A549 (cell line): ENCODE data around the gene CNTNAP2. TPM values are rescaled to one million over a fixed set of nuclear protein-coding genes. Genes with fewer than 3 reads are reported as not detected.

Experiments
- ATAC-seq, 2 experiments: fragments of 200-7000 bp in 1 of 2; fragments of >200 bp in 1 of 2; cut with Nextera tagmentation in 1 of 2; cut with Tn5 transposase in 1 of 2; 3 replicates each; pipeline versions ENCODE4 v1.8.0 to v1.9.1; 2018 to 2020; ENCODE audit warnings: mild to moderate bottlenecking in 1 of 2, moderate library complexity in 1 of 2
- CTCF ChIA-PET: fragments of 300-600 bp; sonication (Branson Sonifier 250); formaldehyde crosslinking; extraction: SDS; loops from one replicate; lab custom pipeline; 2021; ENCODE audit warnings: antibody characterized with exemption, inconsistent platforms; lab: Yijun Ruan, JAX
- POLR2A ChIA-PET: fragments of 350-600 bp; formaldehyde crosslinking; extraction: SDS; loops from one replicate; lab custom pipeline; 2021; ENCODE audit warnings: antibody characterized with exemption, inconsistent platforms; lab: Yijun Ruan, JAX
- DNase-seq, 2 experiments: peaks; one replicate each; pipeline versions ENCODE4 v3.0.0 to v3.0.0-alpha.2; 2011 to 2016; ENCODE audit warnings: low read depth in 1 of 2, low spot score in 1 of 2
- FAIRE-seq: peaks from 2 replicates; lab custom pipeline; 2011; peaks lifted over from hg19 to GRCh38; lab: Jason Lieb, UNC
- H3K27ac ChIP-seq, 2 experiments: fragments of >200 bp; sonication (Bioruptor Twin); formaldehyde crosslinking; 3 replicates each; pipeline ENCODE4 v1.5.1; 2016 to 2017
- H3K4me1 ChIP-seq: fragments of >200 bp; sonication (Bioruptor Twin); formaldehyde crosslinking; 3 replicates; pipeline ENCODE4 v1.6.1; 2016
- H3K4me2 ChIP-seq: fragments of >200 bp; sonication (Bioruptor Twin); formaldehyde crosslinking; 3 replicates; pipeline ENCODE4 v1.6.1; 2016
- H3K4me3 ChIP-seq: fragments of >200 bp; sonication (Bioruptor Twin); formaldehyde crosslinking; 3 replicates; pipeline ENCODE4 v1.5.1; 2016
- H3K9me3 ChIP-seq: fragments of >200 bp; sonication (Bioruptor Twin); formaldehyde crosslinking; 3 replicates; pipeline ENCODE4 v1.6.1; 2016
- ATOH8 ChIP-seq: fragments of 250-450 bp; sonication (Bioruptor Pico); IDR thresholded peaks from 2 replicates; pipeline ENCODE4 v1.5.0; 2020; ENCODE audit warnings: low read depth, mild to moderate bottlenecking, moderate library complexity
- BHLHE40 ChIP-seq: IDR thresholded peaks from 2 replicates; pipeline ENCODE4 v1.6.1; 2012; ENCODE audit warnings: low read depth, low read length, inconsistent platforms
- CHD2 ChIP-seq: fragments of 150-350 bp; IDR thresholded peaks from 2 replicates; pipeline ENCODE4 v1.6.1; 2014; ENCODE audit warnings: low read length; ENCODE audit not compliant: partially characterized antibody
- CTCF ChIP-seq: fragments of >200 bp; sonication (Bioruptor Twin); formaldehyde crosslinking; IDR thresholded peaks from 3 replicates; pipeline ENCODE4 v1.5.1; 2016
- ESRRA ChIP-seq: fragments of 150-350 bp; IDR thresholded peaks from 2 replicates; pipeline ENCODE4 v1.6.1; 2014; ENCODE audit warnings: mild to moderate bottlenecking, low read length, borderline replicate concordance
- FOSL2 ChIP-seq, 2 experiments: fragments of 450-650 bp in 1 of 2; fragments of >200 bp in 1 of 2; sonication (Bioruptor Twin) in 1 of 2; formaldehyde crosslinking; IDR thresholded peaks; 2 replicates each; pipeline versions ENCODE4 v1.5.0 to v1.6.1; 2016 to 2020; ENCODE audit warnings: mild to moderate bottlenecking in 1 of 2, moderate library complexity in 1 of 2
- HDAC2 ChIP-seq: fragments of 200-600 bp; sonication (generic); IDR thresholded peaks from 2 replicates; pipeline ENCODE4 v1.6.1; 2016
- MYC ChIP-seq: IDR thresholded peaks from 2 replicates; pipeline ENCODE4 v1.6.1; 2012; ENCODE audit warnings: mild to moderate bottlenecking, inconsistent platforms, low read length, improper control_type of control experiment, borderline replicate concordance
- PBX3 ChIP-seq: IDR thresholded peaks from 2 replicates; pipeline ENCODE4 v1.6.1; 2012
- RAD21 ChIP-seq, 2 experiments: fragments of >200 bp in 1 of 2; sonication (Bioruptor Twin) in 1 of 2; formaldehyde crosslinking in 1 of 2; IDR thresholded peaks in 1 of 2; conservative IDR thresholded peaks in 1 of 2; 2 replicates in 1 of 2; 3 replicates in 1 of 2; pipeline ENCODE4 v1.6.1; 2012 to 2018; ENCODE audit warnings: inconsistent platforms in 1 of 2
- REST ChIP-seq: fragments of 200-600 bp; sonication (generic); IDR thresholded peaks from 2 replicates; pipeline ENCODE4 v1.6.1; 2016; ENCODE audit warnings: antibody characterized with exemption, mild to moderate bottlenecking, moderate library complexity
- ZFP36 ChIP-seq: fragments of 450-650 bp; IDR thresholded peaks from 2 replicates; pipeline ENCODE4 v1.6.1; 2014; ENCODE audit warnings: borderline replicate concordance; ENCODE audit not compliant: partially characterized antibody
- ZNF302 ChIP-seq: fragments of 250-450 bp; sonication (Bioruptor Pico); IDR thresholded peaks from 2 replicates; pipeline ENCODE4 v1.9.0; 2021; ENCODE audit warnings: inconsistent platforms, mild to moderate bottlenecking, moderate library complexity
- WGBS: methylation state at CpG from one replicate; pipeline ENCODE4 v1.1.6; 2017; ENCODE audit errors: missing lambda C conversion rate; 5-methylcytosine and 5-hydroxymethylcytosine counted together
- polyA plus RNA-seq, 4 experiments: library from polyadenylated mRNA; depleted of rRNA in 3 of 4; stranded (reverse); fragments of >200 nt; fragmentation: RNase III in 1 of 4; extraction: RNeasy Plus Mini Kit Qiagen cat#74134 plus additional on column Dnase treatment in 1 of 4; gene quantifications; 2 replicates in 3 of 4; 3 replicates in 1 of 4; pipeline ENCODE4 v1.2.3, GENCODE V29; 2011 to 2017
- TF ChIP-seq, protein P1 (sequence below): IDR thresholded peaks from 2 replicates; pipeline ENCODE4 v1.6.1; 2012; ENCODE audit warnings: low read depth, borderline replicate concordance

The CNTNAP2 gene
- polyA plus RNA-seq, 2 of the 4 experiments (the other 2 are of a cell fraction) = 0.05 to 0.13 TPM

GRCh38 chr7:148155000-148155399, 2038.4 kb downstream of the CNTNAP2 start:
- ChIA-PET CTCF (no interaction called here), POLR2A (no interaction called here)
- ATAC-seq = no peak
- Histone ChIP-seq H3K9me3 (0 out of 3 replicates have a peak, but pooled peaks cover 3% of the 10 kb centered on the region), H3K4me2 (no peak overlapping the region), H3K4me3 (no peak overlapping the region), H3K27ac (no peak overlapping the region), H3K4me1 (no peaks in the 10 kb centered on the region)
- no peak for FAIRE-seq
- WGBS = 41% methylated on average over 9 of the region's 9 CpGs
- TF ChIP-seq, protein P1, sequence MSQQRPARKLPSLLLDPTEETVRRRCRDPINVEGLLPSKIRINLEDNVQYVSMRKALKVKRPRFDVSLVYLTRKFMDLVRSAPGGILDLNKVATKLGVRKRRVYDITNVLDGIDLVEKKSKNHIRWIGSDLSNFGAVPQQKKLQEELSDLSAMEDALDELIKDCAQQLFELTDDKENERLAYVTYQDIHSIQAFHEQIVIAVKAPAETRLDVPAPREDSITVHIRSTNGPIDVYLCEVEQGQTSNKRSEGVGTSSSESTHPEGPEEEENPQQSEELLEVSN = no peak
- no peak for TF ChIP-seq PBX3
- no peak for TF ChIP-seq HDAC2
- TF ChIP-seq FOSL2 (IDR thresholded peaks at IDR 0.05) = no peak
- no peak for TF ChIP-seq FOSL2 (CRISPR knock-in tag; IDR thresholded peaks at IDR 0.05)
- TF ChIP-seq CTCF = no peak
- no peak for TF ChIP-seq RAD21 (conservative IDR thresholded peaks at IDR 0.05 in 1 of 2, IDR thresholded peaks at IDR 0.05 in 1 of 2)
- TF ChIP-seq ZFP36 = no peak
- TF ChIP-seq CHD2 = no peak
- no peak for TF ChIP-seq REST
- TF ChIP-seq BHLHE40 = no peak
- TF ChIP-seq ESRRA = no peak
- TF ChIP-seq MYC = no peak
- no peak for TF ChIP-seq ZNF302
- DNase-seq = no peak

GRCh38 chr7:148155826-148156225, 2039.2 kb downstream of the CNTNAP2 start:
- no peak overlapping the region for H3K4me3 ChIP-seq
- no peak for ATAC-seq
- FAIRE-seq = no peak
- no peak overlapping the region for H3K4me2 ChIP-seq
- H3K9me3 ChIP-seq = peaks cover 3% of the 10 kb centered on the region; the same call in 1 of the 3 replicates
- no peak for DNase-seq
- H3K4me1 ChIP-seq = no peaks in the 10 kb centered on the region
- 31% methylated on average over 6 of the region's 8 CpGs for WGBS
- CTCF ChIA-PET = no interaction called here
- H3K27ac ChIP-seq = no peak overlapping the region
- TF ChIP-seq ATOH8 (CRISPR knock-in tag) = no peak
- POLR2A ChIA-PET = no interaction called here
